Sigmoid colon (tissue), 4 donors: ENCODE measurements around the gene SLC46A1.

Experiments used
- EP300 ChIP-seq, 4 donors: sonication (generic); formaldehyde crosslinking; IDR thresholded peaks; one replicate each; pipeline ENCODE4 v1.6.1; 2017; ENCODE audit warnings: antibody characterized with exemption in 4 of 4
- POLR2A ChIP-seq, 2 donors: fragments of 450-650 bp; IDR thresholded peaks; one replicate each; pipeline ENCODE4 v1.6.1; 2016; ENCODE audit warnings: antibody characterized with exemption in 2 of 2, mild to moderate bottlenecking in 2 of 2, moderate library complexity in 2 of 2
- TF ChIP-seq, protein P1 (sequence below), 4 experiments: fragments of 450-650 bp in 3 of 4; fragments of 200-600 bp in 1 of 4; IDR thresholded peaks; one replicate each; pipeline ENCODE4 v1.5.1; 2016 to 2019; ENCODE audit warnings: antibody characterized with exemption in 4 of 4, mild to moderate bottlenecking in 3 of 4, moderate library complexity in 2 of 4

DNA sequence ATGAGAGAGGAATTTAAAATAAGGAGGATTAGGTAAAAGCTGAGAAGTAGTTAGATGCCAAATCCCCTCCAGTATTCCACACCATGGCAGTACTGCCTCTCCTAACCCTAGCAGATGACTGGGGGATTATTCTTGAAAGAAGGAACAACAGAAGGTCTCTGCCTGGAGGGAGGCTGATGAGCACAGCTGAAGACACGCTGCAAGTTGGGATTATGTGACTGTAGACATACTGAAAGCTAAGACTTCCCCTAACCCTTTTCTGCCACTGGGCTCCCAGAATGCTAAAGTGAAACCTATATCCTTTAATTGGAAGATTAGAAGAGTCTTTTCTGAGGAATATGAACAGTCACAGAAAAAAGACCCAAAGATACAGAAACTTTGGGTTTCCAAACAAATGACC is 27.7 kb upstream of the SLC46A1 start:
- TF ChIP-seq POLR2A (IDR thresholded peaks at IDR 0.05): no peak
- TF ChIP-seq, protein P1, sequence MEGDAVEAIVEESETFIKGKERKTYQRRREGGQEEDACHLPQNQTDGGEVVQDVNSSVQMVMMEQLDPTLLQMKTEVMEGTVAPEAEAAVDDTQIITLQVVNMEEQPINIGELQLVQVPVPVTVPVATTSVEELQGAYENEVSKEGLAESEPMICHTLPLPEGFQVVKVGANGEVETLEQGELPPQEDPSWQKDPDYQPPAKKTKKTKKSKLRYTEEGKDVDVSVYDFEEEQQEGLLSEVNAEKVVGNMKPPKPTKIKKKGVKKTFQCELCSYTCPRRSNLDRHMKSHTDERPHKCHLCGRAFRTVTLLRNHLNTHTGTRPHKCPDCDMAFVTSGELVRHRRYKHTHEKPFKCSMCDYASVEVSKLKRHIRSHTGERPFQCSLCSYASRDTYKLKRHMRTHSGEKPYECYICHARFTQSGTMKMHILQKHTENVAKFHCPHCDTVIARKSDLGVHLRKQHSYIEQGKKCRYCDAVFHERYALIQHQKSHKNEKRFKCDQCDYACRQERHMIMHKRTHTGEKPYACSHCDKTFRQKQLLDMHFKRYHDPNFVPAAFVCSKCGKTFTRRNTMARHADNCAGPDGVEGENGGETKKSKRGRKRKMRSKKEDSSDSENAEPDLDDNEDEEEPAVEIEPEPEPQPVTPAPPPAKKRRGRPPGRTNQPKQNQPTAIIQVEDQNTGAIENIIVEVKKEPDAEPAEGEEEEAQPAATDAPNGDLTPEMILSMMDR (IDR thresholded peaks at IDR 0.05): no peak
- no peak for TF ChIP-seq EP300 (IDR thresholded peaks at IDR 0.05)
